HepG2 (cell line): ENCODE results near the gene P2RY8. TPM values are rescaled to one million over a fixed set of nuclear protein-coding genes. Genes with fewer than 3 reads are reported as not detected.

Source experiments
- ATF1 ChIP-seq: IDR thresholded peaks from 2 replicates; pipeline ENCODE4 v1.6.1; 2016; ENCODE audit warnings: mild to moderate bottlenecking, control low read depth
- ATF7-NPFF ChIP-seq: sonication (generic); formaldehyde crosslinking; IDR thresholded peaks from 2 replicates; pipeline ENCODE4 v1.8.1; 2023; ENCODE audit warnings: mild to moderate bottlenecking, low read depth, missing genetic modification reagents, moderate library complexity
- BCL6 ChIP-seq: IDR thresholded peaks from 2 replicates; pipeline ENCODE4 v1.6.1; 2016; ENCODE audit warnings: missing genetic modification reagents, missing compliant biosample characterization
- HOXA5 ChIP-seq: sonication (generic); formaldehyde crosslinking; IDR thresholded peaks from 2 replicates; pipeline ENCODE4 v1.4.0; 2020; ENCODE audit warnings: missing genetic modification reagents
- KDM1A ChIP-seq: IDR thresholded peaks from 2 replicates; pipeline ENCODE4 v1.6.1; 2016; ENCODE audit warnings: missing compliant biosample characterization
- KDM2A ChIP-seq: sonication (generic); formaldehyde crosslinking; IDR thresholded peaks from 2 replicates; pipeline ENCODE4 v1.4.0; 2020; ENCODE audit warnings: low read depth, missing genetic modification reagents, borderline replicate concordance
- KMT2B ChIP-seq: IDR thresholded peaks from 2 replicates; pipeline ENCODE4 v1.6.1; 2016; ENCODE audit warnings: missing genetic modification reagents, missing compliant biosample characterization
- MAX ChIP-seq: IDR thresholded peaks from 2 replicates; pipeline ENCODE4 v1.6.1; 2012; ENCODE audit warnings: inconsistent platforms
- MED1 ChIP-seq: sonication (generic); formaldehyde crosslinking; IDR thresholded peaks from 2 replicates; pipeline ENCODE4 v1.4.0; 2020; ENCODE audit warnings: missing genetic modification reagents
- MXD1 ChIP-seq: sonication (generic); formaldehyde crosslinking; IDR thresholded peaks from 2 replicates; pipeline ENCODE4 v1.4.0; 2020; ENCODE audit warnings: mild to moderate bottlenecking, missing genetic modification reagents
- NFAT5 ChIP-seq: sonication (generic); formaldehyde crosslinking; IDR thresholded peaks from 2 replicates; pipeline ENCODE4 v1.4.0; 2020; ENCODE audit warnings: missing genetic modification reagents
- PATZ1 ChIP-seq: sonication (generic); formaldehyde crosslinking; IDR thresholded peaks from 2 replicates; pipeline ENCODE4 v1.4.0; 2020; ENCODE audit warnings: missing genetic modification reagents
- POGK ChIP-seq: sonication (generic); formaldehyde crosslinking; conservative IDR thresholded peaks from 2 replicates; pipeline ENCODE4 v1.8.0; 2022; ENCODE audit warnings: mild to moderate bottlenecking, moderate library complexity, missing genetic modification reagents
- SMC3 ChIP-seq: IDR thresholded peaks from 2 replicates; pipeline ENCODE4 v1.6.1; 2011; ENCODE audit warnings: low read length, improper control_type of control experiment
- TGIF2 ChIP-seq: IDR thresholded peaks from 2 replicates; pipeline ENCODE4 v1.6.1; 2016; ENCODE audit warnings: control low read depth, missing compliant biosample characterization
- ZFY ChIP-seq: sonication (generic); formaldehyde crosslinking; IDR thresholded peaks from 2 replicates; pipeline ENCODE4 v1.4.0; 2020; ENCODE audit warnings: missing genetic modification reagents
- ZNF543 ChIP-seq: sonication (generic); formaldehyde crosslinking; IDR thresholded peaks from 2 replicates; pipeline ENCODE4 v1.4.0; 2020; ENCODE audit warnings: mild to moderate bottlenecking, missing genetic modification reagents
- ZSCAN29 ChIP-seq: sonication (generic); formaldehyde crosslinking; conservative IDR thresholded peaks from 2 replicates; pipeline ENCODE4 v1.4.0; 2020; ENCODE audit warnings: mild to moderate bottlenecking, missing genetic modification reagents
- polyA plus RNA-seq, 8 experiments: library from polyadenylated mRNA; depleted of rRNA in 3 of 8; stranded (reverse) in 7 of 8; unstranded in 1 of 8; fragments of >200 nt; fragmentation: Illumina TruSeq in 4 of 8; extraction: Trizol in 4 of 8; gene quantifications; 2 replicates each; pipeline versions ENCODE4 v1.2.1 to v1.2.3, GENCODE V29; 2011 to 2016; ENCODE audit warnings: low read depth in 4 of 8, missing spikeins in 1 of 8, mixed read lengths in 1 of 8; ENCODE audit not compliant: insufficient read depth in 1 of 8
- total RNA-seq, 5 experiments: library from RNA; depleted of rRNA; stranded (reverse); fragments of >200 nt; fragmentation: Illumina TruSeq; extraction: Trizol; gene quantifications; 2 replicates each; pipeline ENCODE4 v1.2.3, GENCODE V29; 2016; ENCODE audit warnings: low read depth in 1 of 5

P2RY8 gene
- total and polyA plus RNA-seq, 2 of the 13 experiments (the other 11 are each of a cell fraction or from before 2014, with no cell fraction given), result 1.0 to 1.3 TPM

- peak; percentile 71 for TF ChIP-seq MAX
- TF ChIP-seq SMC3, result peak; percentile 32; the same call in 1 of the 2 replicates
- TF ChIP-seq KDM2A (CRISPR knock-in tag), result peak; percentile 77
- TF ChIP-seq TGIF2 (CRISPR knock-in tag), result peak; percentile 50; the same call in 1 of the 2 replicates
- TF ChIP-seq ATF7-NPFF (CRISPR knock-in tag), result peak; percentile 34; the same call in 1 of the 2 replicates
- peak; percentile 53; the same call in 1 of the 2 replicates for TF ChIP-seq ATF1 (CRISPR knock-in tag)
- TF ChIP-seq MXD1 (CRISPR knock-in tag), result 0 out of 2 replicates have a peak, but pooled peaks have one; percentile 26
- peak; percentile 87 for TF ChIP-seq MED1 (CRISPR knock-in tag)
- TF ChIP-seq NFAT5 (CRISPR knock-in tag), result no peak
- TF ChIP-seq KMT2B (CRISPR knock-in tag), result peak; percentile 73; the same call in 1 of the 2 replicates
- peak; percentile 54; the same call in 1 of the 2 replicates for TF ChIP-seq POGK
- TF ChIP-seq ZNF543 (CRISPR knock-in tag), result peak; percentile 60; the same call in 1 of the 2 replicates
- peak; percentile 55; the same call in 1 of the 2 replicates for TF ChIP-seq BCL6 (CRISPR knock-in tag)
- TF ChIP-seq ZFY (CRISPR knock-in tag), result peak; percentile 48
- 0 out of 2 replicates have a peak, but pooled peaks have one; percentile 43 for TF ChIP-seq ZSCAN29
- TF ChIP-seq KDM1A (CRISPR knock-in tag), result no peak
- TF ChIP-seq PATZ1 (CRISPR knock-in tag), result 0 out of 2 replicates have a peak, but pooled peaks have one; percentile 11
- peak; percentile 75; the same call in 1 of the 2 replicates for TF ChIP-seq HOXA5 (CRISPR knock-in tag)
Measured at GRCh38 chrX:1481636-1482529, 55.1 kb downstream of the P2RY8 start (continued).
